Measurements from ENCODE around the gene LRRC27. TPM values are rescaled to one million over a fixed set of nuclear protein-coding genes. Genes with fewer than 3 reads are reported as not detected.

Gene LRRC27
- total and polyA plus RNA-seq, 7 donors: 1.4 to 15.5 (median 6.2) TPM

- H3K4me3 ChIP-seq: no peak overlapping the region
- H3K27me3 ChIP-seq: no peaks in the 10 kb centered on the region
- WGBS, 2 donors: 75 to 86% methylated on average over 9 of the region's 9 CpGs
- H3K9me3 ChIP-seq: no peaks in the 10 kb centered on the region
- intact Hi-C loops (cut with DNase I): no loop called here
- TF ChIP-seq POLR2A (IDR thresholded peaks at IDR 0.05) (no peak), CTCF (IDR thresholded peaks at IDR 0.05) (no peak)
- no peak overlapping the region for H3K27ac ChIP-seq
- H3K36me3 ChIP-seq: peaks cover 0 to 9% (median 1%) of the 10 kb centered on the region in 4 donors
- no peak for DNase-seq
- H3K4me1 ChIP-seq: no peaks in the 10 kb centered on the region
Observed at GRCh38 chr10:132371641-132372081, 39.7 kb downstream of the LRRC27 start.

- Histone ChIP-seq H3K27ac (no peak overlapping the region), H3K36me3 (no peaks in the 10 kb centered on the region), H3K4me1 (no peaks in the 10 kb centered on the region), H3K4me3 (no peak overlapping the region), H3K27me3 (no peaks in the 10 kb centered on the region), H3K9me3 (no peaks in the 10 kb centered on the region)
- 93% methylated on average over 16 of the region's 16 CpGs for WGBS, 2 donors
- intact Hi-C loops (cut with DNase I): no loop called here
- peak; percentile 28 for DNase-seq
- TF ChIP-seq EP300 (IDR thresholded peaks at IDR 0.05): no peak
- no peak for TF ChIP-seq POLR2AphosphoS5 (IDR thresholded peaks at IDR 0.05)
- no peak for TF ChIP-seq POLR2A (IDR thresholded peaks at IDR 0.05)
- TF ChIP-seq CTCF (IDR thresholded peaks at IDR 0.05): no peak
Observed at GRCh38 chr10:132372516-132373095, 40.6 kb downstream of the LRRC27 start.

GRCh38 chr10:132373241-132373955 is 41.4 kb downstream of the LRRC27 start:
- Histone ChIP-seq H3K9me3 (no peaks in the 10 kb centered on the region), H3K4me3 (no peak overlapping the region), H3K27me3 (no peaks in the 10 kb centered on the region), H3K27ac (no peak overlapping the region), H3K4me1 (no peaks in the 10 kb centered on the region), H3K36me3 (no peaks in the 10 kb centered on the region)
- 83 to 88% methylated on average over 25 of the region's 25 CpGs for WGBS, 2 donors
- no peak for TF ChIP-seq CTCF (IDR thresholded peaks at IDR 0.05)
- TF ChIP-seq EP300 (IDR thresholded peaks at IDR 0.05): no peak
- TF ChIP-seq POLR2A (IDR thresholded peaks at IDR 0.05): no peak
- no peak for TF ChIP-seq POLR2AphosphoS5 (IDR thresholded peaks at IDR 0.05)
- intact Hi-C loops (cut with DNase I): no loop called here
- peak; percentile 60 for DNase-seq

GRCh38 chr10:132374176-132374575 is 42.2 kb downstream of the LRRC27 start:
- H3K9me3 ChIP-seq: no peaks in the 10 kb centered on the region
- peak; percentile 48 for DNase-seq
- no peaks in the 10 kb centered on the region for H3K36me3 ChIP-seq
- intact Hi-C loops (cut with DNase I): no loop called here
- TF ChIP-seq POLR2A (IDR thresholded peaks at IDR 0.05): no peak
- TF ChIP-seq EP300 (IDR thresholded peaks at IDR 0.05): no peak
- TF ChIP-seq CTCF (IDR thresholded peaks at IDR 0.05): no peak
- no peak for TF ChIP-seq POLR2AphosphoS5 (IDR thresholded peaks at IDR 0.05)
- no peaks in the 10 kb centered on the region for H3K4me1 ChIP-seq
- no peak overlapping the region for H3K4me3 ChIP-seq
- H3K27ac ChIP-seq: no peak overlapping the region
- no peaks in the 10 kb centered on the region for H3K27me3 ChIP-seq
- WGBS, 2 donors: 72 to 86% methylated on average over 8 of the region's 8 CpGs
